AG09309 (cell line): Measurements from ENCODE around the gene G6PC1.
"Not testable (repeated sequence)": the region's sequence is repeated elsewhere in the genome, so short reads cannot be mapped to it uniquely, and the experiment has no call there.

ENCODE experiments used
- DNase-seq: peaks from one replicate; pipeline ENCODE4 v3.0.0-alpha.2; 2010; ENCODE audit warnings: low read depth
- H3K4me3 ChIP-seq: 2 replicates; pipeline ENCODE4 v1.5.1; 2011; ENCODE audit warnings: mild to moderate bottlenecking, low read depth, low read length, moderate library complexity; ENCODE audit not compliant: control insufficient read depth
- TF ChIP-seq, protein P1 (sequence below): IDR thresholded peaks from 2 replicates; pipeline ENCODE4 v1.5.1; 2011; ENCODE audit warnings: mild to moderate bottlenecking, low read depth, low read length, inconsistent platforms; ENCODE audit not compliant: insufficient read depth, control insufficient read depth; ENCODE audit errors: missing control alignments

G6PC1 gene

DNA sequence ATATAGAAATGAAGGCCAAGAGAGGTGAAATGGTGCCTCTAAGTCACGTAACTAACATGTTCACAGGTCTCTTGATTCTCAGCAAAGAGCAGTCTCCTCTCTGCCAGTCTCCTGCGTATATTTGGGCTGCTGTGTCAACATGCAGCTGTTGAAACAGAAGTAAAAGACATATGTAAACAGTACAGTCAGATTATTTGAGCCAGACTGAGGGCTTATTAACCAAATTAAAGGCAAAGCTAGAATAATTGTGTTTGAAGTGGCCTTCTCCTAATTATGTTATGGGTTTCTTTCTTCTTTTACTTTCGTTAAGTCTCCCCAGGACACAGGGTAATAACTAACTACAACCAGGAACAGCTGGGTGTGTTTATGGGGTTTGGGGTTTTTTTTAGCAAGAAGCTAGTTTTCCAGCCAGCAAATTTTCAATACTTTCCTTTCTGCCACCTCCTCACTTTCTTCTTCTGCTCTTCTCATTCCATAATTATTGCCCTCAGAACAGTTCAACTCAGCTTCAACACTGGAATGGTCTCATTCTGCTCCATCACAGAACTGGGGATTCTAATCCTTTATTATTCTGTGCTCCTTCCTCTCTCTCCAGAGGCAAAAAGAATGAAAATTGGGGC lies 18.4 kb downstream of the G6PC1 start:
- DNase-seq = no peak
- TF ChIP-seq, protein P1, sequence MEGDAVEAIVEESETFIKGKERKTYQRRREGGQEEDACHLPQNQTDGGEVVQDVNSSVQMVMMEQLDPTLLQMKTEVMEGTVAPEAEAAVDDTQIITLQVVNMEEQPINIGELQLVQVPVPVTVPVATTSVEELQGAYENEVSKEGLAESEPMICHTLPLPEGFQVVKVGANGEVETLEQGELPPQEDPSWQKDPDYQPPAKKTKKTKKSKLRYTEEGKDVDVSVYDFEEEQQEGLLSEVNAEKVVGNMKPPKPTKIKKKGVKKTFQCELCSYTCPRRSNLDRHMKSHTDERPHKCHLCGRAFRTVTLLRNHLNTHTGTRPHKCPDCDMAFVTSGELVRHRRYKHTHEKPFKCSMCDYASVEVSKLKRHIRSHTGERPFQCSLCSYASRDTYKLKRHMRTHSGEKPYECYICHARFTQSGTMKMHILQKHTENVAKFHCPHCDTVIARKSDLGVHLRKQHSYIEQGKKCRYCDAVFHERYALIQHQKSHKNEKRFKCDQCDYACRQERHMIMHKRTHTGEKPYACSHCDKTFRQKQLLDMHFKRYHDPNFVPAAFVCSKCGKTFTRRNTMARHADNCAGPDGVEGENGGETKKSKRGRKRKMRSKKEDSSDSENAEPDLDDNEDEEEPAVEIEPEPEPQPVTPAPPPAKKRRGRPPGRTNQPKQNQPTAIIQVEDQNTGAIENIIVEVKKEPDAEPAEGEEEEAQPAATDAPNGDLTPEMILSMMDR = no peak
- H3K4me3 ChIP-seq = no peak overlapping the region

DNA sequence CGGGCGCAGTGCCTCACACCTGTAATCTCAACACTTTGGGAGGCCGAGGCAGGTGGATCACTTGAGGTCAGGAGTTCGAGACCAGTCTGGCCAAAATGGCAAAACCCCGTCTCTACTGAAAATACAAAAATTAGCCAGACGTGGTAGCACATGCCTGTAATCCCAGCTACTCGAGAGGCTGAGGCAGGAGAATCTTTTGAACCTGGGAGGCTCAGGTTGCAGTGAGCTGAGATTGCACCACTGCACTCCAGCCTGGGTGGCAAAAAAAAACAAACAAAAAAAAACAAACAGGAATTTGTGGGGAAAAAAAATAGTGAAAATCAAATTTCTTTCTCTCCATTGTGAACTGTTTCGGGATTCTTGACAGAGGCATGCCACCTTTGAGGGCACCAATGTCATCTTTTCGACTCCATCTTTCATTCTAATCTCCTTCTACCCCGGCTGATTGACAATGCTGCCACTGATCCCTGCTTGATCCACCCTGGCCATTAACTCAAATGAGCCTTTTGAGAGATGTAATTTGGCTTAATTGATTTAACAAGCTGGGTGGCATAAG lies 19.0 kb downstream of the G6PC1 start:
- not testable (repeated sequence) for DNase-seq, H3K4me3 ChIP-seq

DNA sequence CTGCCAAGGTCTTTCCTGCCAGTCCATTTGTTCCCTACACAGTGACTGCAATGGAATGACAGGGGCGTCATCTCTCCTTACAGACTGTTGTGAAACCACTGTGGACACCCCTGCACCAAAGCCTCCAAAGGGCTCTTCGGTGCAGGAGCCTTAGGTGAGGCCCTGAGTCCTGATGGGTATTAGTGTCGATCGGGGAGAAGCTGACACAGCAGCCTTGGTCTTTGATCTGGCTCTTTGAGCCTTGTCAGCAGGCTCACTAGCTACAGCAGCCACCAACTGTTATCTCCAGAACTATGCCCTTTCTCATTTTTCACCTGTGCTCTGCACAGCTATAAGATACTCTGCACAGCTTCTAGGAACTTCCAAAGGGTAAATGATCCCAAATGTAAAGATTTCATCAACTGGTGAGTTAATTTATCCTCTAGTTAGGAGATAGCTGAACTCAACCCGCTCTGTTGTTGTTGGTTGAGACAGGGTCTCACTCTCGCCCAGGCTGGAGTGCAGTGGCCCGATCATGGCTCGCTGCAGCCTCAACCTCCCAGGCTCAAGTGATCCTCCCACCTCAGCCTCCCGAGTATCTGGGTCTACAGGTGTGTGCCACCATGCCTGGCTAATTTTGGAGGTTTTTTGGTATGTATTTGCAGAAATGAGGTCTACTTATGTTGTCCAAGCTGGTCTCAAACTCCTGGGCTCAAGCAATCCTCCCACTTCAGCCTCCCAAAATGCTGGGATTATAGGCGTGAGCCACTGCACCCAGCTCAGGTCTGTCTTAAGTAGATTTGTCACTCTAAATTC lies 19.7 kb downstream of the G6PC1 start:
- DNase-seq = no peak
- TF ChIP-seq, protein P1 = no peak
- no peak overlapping the region for H3K4me3 ChIP-seq

DNA sequence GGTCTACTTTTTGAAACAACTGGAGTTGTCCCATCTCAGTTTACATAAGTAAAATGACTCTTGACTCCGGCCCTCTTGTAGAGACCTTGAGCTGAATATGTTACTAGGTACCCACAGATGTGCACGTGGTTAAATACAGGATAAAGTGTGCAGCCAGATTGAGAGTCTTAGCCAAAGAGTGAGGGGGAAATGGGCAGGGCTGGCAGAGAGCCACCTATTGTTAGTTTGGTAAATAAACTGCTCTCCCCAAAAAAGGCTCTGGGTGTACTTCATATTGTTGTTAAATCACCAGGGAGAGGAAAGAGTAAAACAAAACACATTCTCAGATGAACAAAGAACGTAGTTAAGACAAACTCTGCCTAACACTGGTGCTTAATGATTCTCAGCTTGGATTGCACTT lies 20.3 kb downstream of the G6PC1 start:
- TF ChIP-seq, protein P1 = no peak
- DNase-seq = no peak
- H3K4me3 ChIP-seq = no peak overlapping the region

DNA sequence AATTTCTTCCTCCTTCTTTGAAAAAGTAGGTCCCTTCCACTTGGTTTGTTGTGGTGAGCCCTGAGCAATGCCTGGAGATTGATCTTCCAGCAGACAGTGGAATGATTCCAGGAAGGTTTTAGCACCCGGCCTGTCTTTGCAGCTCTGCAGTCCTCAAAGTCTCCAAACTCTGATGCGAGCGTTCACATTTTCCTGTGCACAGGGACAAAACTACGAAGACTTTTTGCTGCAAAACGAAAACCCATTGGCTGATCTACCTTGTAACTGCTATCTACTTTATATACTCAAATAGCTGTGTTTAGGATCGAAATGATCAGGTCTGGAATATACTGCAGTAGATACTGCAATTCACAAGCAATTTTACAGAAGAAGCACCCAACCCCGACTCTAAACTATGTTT lies 21.7 kb downstream of the G6PC1 start:
- TF ChIP-seq, protein P1 = no peak
- H3K4me3 ChIP-seq = no peak overlapping the region
- no peak for DNase-seq

DNA sequence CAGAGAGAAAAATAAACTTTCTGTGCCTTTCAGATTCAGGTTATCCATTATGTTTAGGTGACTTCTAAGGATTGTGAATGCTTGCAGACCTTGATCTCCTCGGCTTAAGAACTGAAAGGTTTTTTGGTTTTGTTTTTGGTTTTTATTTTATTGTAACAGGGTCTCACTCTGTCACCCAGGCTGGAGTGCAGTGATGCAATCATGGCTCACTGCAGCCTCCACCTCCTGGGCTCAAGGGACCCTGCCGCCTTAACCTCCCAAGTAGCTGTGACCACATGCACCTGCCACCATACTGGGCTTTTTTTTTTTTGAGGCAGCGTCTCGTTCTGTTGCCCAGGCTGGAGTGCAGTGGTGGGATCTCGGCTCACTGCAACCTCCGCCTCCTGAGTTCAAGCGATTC lies 22.9 kb downstream of the G6PC1 start:
- not testable (repeated sequence) for DNase-seq

DNA sequence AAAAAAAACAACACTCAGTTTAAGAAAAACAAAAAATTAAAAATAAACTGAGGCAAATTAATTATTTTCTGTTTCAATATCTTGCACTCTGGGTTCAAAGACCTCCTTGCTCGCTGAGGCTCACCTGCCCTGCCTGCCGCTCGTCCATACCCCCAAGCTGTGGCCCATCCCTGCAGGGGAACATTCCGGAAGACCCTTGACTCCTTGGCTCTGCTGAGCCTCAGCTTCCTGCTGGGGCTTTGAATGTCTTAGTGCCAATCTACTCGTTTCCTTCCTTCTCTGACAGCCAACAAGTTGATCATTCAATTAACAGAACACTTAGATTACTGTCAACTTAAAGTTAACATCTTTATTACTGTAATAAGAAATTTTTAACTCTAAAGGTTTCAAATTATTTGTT lies 24.3 kb downstream of the G6PC1 start:
- TF ChIP-seq, protein P1 = no peak
- no peak for DNase-seq
- no peak overlapping the region for H3K4me3 ChIP-seq

More for the DNA sequence above, 22.9 kb downstream of the G6PC1 start:
- H3K4me3 ChIP-seq = not testable (repeated sequence)
